ENCODE measurements around the gene KLHL29. TPM values are rescaled to one million over a fixed set of nuclear protein-coding genes. Genes with fewer than 3 reads are reported as not detected.
A peak's percentile ranks its signal among the peaks of the same experiment; 100 is the strongest.
"Not testable (repeated sequence)": the region's sequence is repeated elsewhere in the genome, so short reads cannot be mapped to it uniquely, and the experiment has no call there.

KLHL29 gene
- total RNA-seq (2014; rRNA removed; shearing (Covaris generic)), result 30.8 and 34.1 TPM in 2 replicates

GRCh38 chr2:23384551-23385343 is at the start of gene KLHL29:
KLHL29 (plus strand) TSS chr2:23385179; CDS start chr2:23562197, 177,018 bp downstream.
- DNase-seq, result peak; percentile 86
- peaks cover 10% of the 10 kb centered on the region; the same call in 1 of the 2 replicates for H3K36me3 ChIP-seq
- H3K4me3 ChIP-seq, result peak within 1 kb of the TSS; percentile 93
- H3K9me3 ChIP-seq (replicated peaks), result no peaks in the 10 kb centered on the region
- H3K4me1 ChIP-seq, result peaks cover 39% of the 10 kb centered on the region
- H3K27ac ChIP-seq, result peak within 1 kb of the TSS; percentile 40; the same call in 1 of the 2 replicates
- H3K27me3 ChIP-seq, result no peaks in the 10 kb centered on the region

- H3K27ac ChIP-seq, result no peak overlapping the region
- H3K27me3 ChIP-seq, result no peaks in the 10 kb centered on the region; the same call in 1 of the 2 replicates
- no peaks in the 10 kb centered on the region for H3K36me3 ChIP-seq
- H3K9me3 ChIP-seq (replicated peaks), result peaks cover 6% of the 10 kb centered on the region; the same call in 1 of the 2 replicates
- DNase-seq, result no peak
- no peak overlapping the region for H3K4me3 ChIP-seq
- no peaks in the 10 kb centered on the region for H3K4me1 ChIP-seq
Measured at GRCh38 chr2:23335550-23335949, 49.4 kb upstream of the KLHL29 start.

- Histone ChIP-seq H3K4me3 (no peak overlapping the region), H3K36me3 (no peaks in the 10 kb centered on the region), H3K27ac (no peak overlapping the region), H3K4me1 (peaks cover under 1% of the 10 kb centered on the region; the same call in 1 of the 2 replicates), H3K27me3 (no peaks in the 10 kb centered on the region), H3K9me3 (replicated peaks) (peaks cover 4% of the 10 kb centered on the region)
- DNase-seq, result no peak
Measured at GRCh38 chr2:23342075-23342474, 42.9 kb upstream of the KLHL29 start.

GRCh38 chr2:23346029-23346428 is 39.0 kb upstream of the KLHL29 start:
- Histone ChIP-seq H3K4me3 (no peak overlapping the region), H3K27ac (no peak overlapping the region), H3K4me1 (peaks cover 18% of the 10 kb centered on the region), H3K27me3 (no peaks in the 10 kb centered on the region), H3K9me3 (replicated peaks) (no peaks in the 10 kb centered on the region; the same call in 1 of the 2 replicates), H3K36me3 (no peaks in the 10 kb centered on the region)
- DNase-seq, result no peak

GRCh38 chr2:23346781-23347180 is 38.2 kb upstream of the KLHL29 start:
- no peak overlapping the region for H3K27ac ChIP-seq
- no peaks in the 10 kb centered on the region; the same call in 1 of the 2 replicates for H3K9me3 ChIP-seq (replicated peaks)
- DNase-seq, result no peak
- H3K4me3 ChIP-seq, result no peak overlapping the region
- H3K27me3 ChIP-seq, result no peaks in the 10 kb centered on the region
- H3K36me3 ChIP-seq, result no peaks in the 10 kb centered on the region
- peaks cover 23% of the 10 kb centered on the region for H3K4me1 ChIP-seq

GRCh38 chr2:23347471-23348092 is 37.4 kb upstream of the KLHL29 start:
- H3K4me1 ChIP-seq, result peaks cover 28% of the 10 kb centered on the region
- H3K4me3 ChIP-seq, result no peak overlapping the region
- peak; percentile 27 to 58 for DNase-seq
- no peaks in the 10 kb centered on the region for H3K36me3 ChIP-seq
- H3K9me3 ChIP-seq (replicated peaks), result no peaks in the 10 kb centered on the region; the same call in 1 of the 2 replicates
- H3K27ac ChIP-seq, result no peak overlapping the region
- no peaks in the 10 kb centered on the region for H3K27me3 ChIP-seq

GRCh38 chr2:23348093-23348481 is 36.9 kb upstream of the KLHL29 start:
- H3K36me3 ChIP-seq; H3K27ac ChIP-seq; H3K27me3 ChIP-seq; H3K9me3 ChIP-seq (replicated peaks); H3K4me3 ChIP-seq; DNase-seq: not testable (repeated sequence)
- H3K4me1 ChIP-seq, result peaks cover 28% of the 10 kb centered on the region

GRCh38 chr2:23349508-23349907 is 35.5 kb upstream of the KLHL29 start:
- H3K4me1 ChIP-seq, result peaks cover 28% of the 10 kb centered on the region
- no peak for DNase-seq

GRCh38 chr2:23350041-23350791 is 34.8 kb upstream of the KLHL29 start:
- no peaks in the 10 kb centered on the region for H3K36me3 ChIP-seq
- H3K4me1 ChIP-seq, result peaks cover 28% of the 10 kb centered on the region
- DNase-seq, result peak in 1 of 2 experiments; percentile 22
- H3K27ac ChIP-seq, result no peak overlapping the region
- H3K27me3 ChIP-seq, result no peaks in the 10 kb centered on the region
- H3K9me3 ChIP-seq (replicated peaks), result no peaks in the 10 kb centered on the region; the same call in 1 of the 2 replicates
- H3K4me3 ChIP-seq, result no peak overlapping the region

More at GRCh38 chr2:23349508-23349907, 35.5 kb upstream of the KLHL29 start:
- Histone ChIP-seq H3K27ac (no peak overlapping the region), H3K9me3 (replicated peaks) (no peaks in the 10 kb centered on the region; the same call in 1 of the 2 replicates), H3K4me3 (no peak overlapping the region), H3K36me3 (no peaks in the 10 kb centered on the region), H3K27me3 (no peaks in the 10 kb centered on the region)

- no peaks in the 10 kb centered on the region for H3K36me3 ChIP-seq
- no peaks in the 10 kb centered on the region for H3K9me3 ChIP-seq (replicated peaks)
- H3K4me1 ChIP-seq, result peaks cover 28% of the 10 kb centered on the region
- peak overlapping the region; percentile 79 for H3K27ac ChIP-seq
- H3K4me3 ChIP-seq, result peak overlapping the region; percentile 46
- peak; percentile 53 to 74 for DNase-seq
- H3K27me3 ChIP-seq, result no peaks in the 10 kb centered on the region
Measured at GRCh38 chr2:23350792-23351355, 34.1 kb upstream of the KLHL29 start.

- DNase-seq, result peak; percentile 95 to 99
- peak overlapping the region; percentile 79 for H3K27ac ChIP-seq
Measured at GRCh38 chr2:23351388-23352141, 33.4 kb upstream of the KLHL29 start.

GRCh38 chr2:23354554-23354953 is 30.4 kb upstream of the KLHL29 start:
- Histone ChIP-seq H3K36me3 (no peaks in the 10 kb centered on the region), H3K27ac (no peak overlapping the region), H3K27me3 (no peaks in the 10 kb centered on the region), H3K4me1 (peaks cover 17% of the 10 kb centered on the region), H3K4me3 (no peak overlapping the region), H3K9me3 (replicated peaks) (no peaks in the 10 kb centered on the region)
- DNase-seq, result no peak

More at GRCh38 chr2:23351388-23352141, 33.4 kb upstream of the KLHL29 start:
- no peaks in the 10 kb centered on the region for H3K36me3 ChIP-seq
- no peaks in the 10 kb centered on the region for H3K9me3 ChIP-seq (replicated peaks)
- no peaks in the 10 kb centered on the region for H3K27me3 ChIP-seq
- H3K4me1 ChIP-seq, result peaks cover 28% of the 10 kb centered on the region
- peak overlapping the region; percentile 46 for H3K4me3 ChIP-seq

- H3K4me1 ChIP-seq, result peaks cover 17% of the 10 kb centered on the region
- H3K4me3 ChIP-seq, result no peak overlapping the region
- H3K27ac ChIP-seq, result no peak overlapping the region
- H3K27me3 ChIP-seq, result no peaks in the 10 kb centered on the region
- H3K9me3 ChIP-seq (replicated peaks), result no peaks in the 10 kb centered on the region
- no peaks in the 10 kb centered on the region for H3K36me3 ChIP-seq
- DNase-seq, result no peak
Measured at GRCh38 chr2:23355001-23355400, 30.0 kb upstream of the KLHL29 start.

- no peaks in the 10 kb centered on the region for H3K27me3 ChIP-seq
- H3K9me3 ChIP-seq (replicated peaks), result no peaks in the 10 kb centered on the region
- H3K27ac ChIP-seq, result no peak overlapping the region
- H3K36me3 ChIP-seq, result no peaks in the 10 kb centered on the region
- no peak for DNase-seq
- peaks cover 6% of the 10 kb centered on the region for H3K4me1 ChIP-seq
- H3K4me3 ChIP-seq, result no peak overlapping the region
Measured at GRCh38 chr2:23356711-23357110, 28.3 kb upstream of the KLHL29 start.
